Activated B cell treated with CpG ODN at 0.5 μM for 24 hours (primary cell): ENCODE results near the gene S1PR5. TPM values are rescaled to one million over a fixed set of nuclear protein-coding genes. Genes with fewer than 3 reads are reported as not detected.

Source experiments
- ATAC-seq: fragments of 200-7000 bp; cut with Tn5 transposase; one replicate; pipeline ENCODE4 v1.10.0; 2021; ENCODE audit warnings: low read depth, mild to moderate bottlenecking, moderate library complexity
- CTCF ChIA-PET: fragments of 350-600 bp; sonication (Branson Sonifier 250); formaldehyde crosslinking; loops from one replicate; lab custom pipeline; 2021; ENCODE audit warnings: antibody characterized with exemption; lab: Charles Lee
- POLR2A ChIA-PET: fragments of 350-600 bp; sonication (Branson Sonifier 250); formaldehyde crosslinking; loops from one replicate; lab custom pipeline; 2021; ENCODE audit warnings: antibody characterized with exemption; lab: Charles Lee
- DNase-seq: peaks from one replicate; pipeline ENCODE4 v3.0.0; 2022
- H3K27ac Mint-ChIP-seq: one replicate; pipeline ENCODE4 v1.8.0; 2020; ENCODE audit warnings: mixed read lengths
- H3K27me3 Mint-ChIP-seq: one replicate; pipeline ENCODE4 v1.8.0; 2021; ENCODE audit warnings: mixed read lengths
- H3K36me3 Mint-ChIP-seq: one replicate; pipeline ENCODE4 v1.8.0; 2021; ENCODE audit warnings: low read depth, mixed read lengths
- H3K4me1 Mint-ChIP-seq: one replicate; pipeline ENCODE4 v1.8.0; 2021; ENCODE audit warnings: mixed read lengths
- H3K4me3 Mint-ChIP-seq: one replicate; pipeline ENCODE4 v1.8.0; 2020; ENCODE audit warnings: mild to moderate bottlenecking, mixed read lengths
- H3K9me3 Mint-ChIP-seq: one replicate; pipeline ENCODE4 v1.8.0; 2020; ENCODE audit warnings: mixed read lengths
- intact Hi-C: fragments of 100-400 bp; cut with micrococcal nuclease; formaldehyde crosslinking; loops from one replicate; pipeline ENCODE4 v1.15.1; 2024
- total RNA-seq: library from RNA; stranded (reverse); gene quantifications from 2 replicates; pipeline ENCODE4 v1.2.3, GENCODE V29; 2022
- TF ChIP-seq, protein P1 (sequence below): fragments of 200-600 bp; IDR thresholded peaks from one replicate; pipeline ENCODE4 v1.8.0; 2022; ENCODE audit warnings: antibody characterized with exemption, mild to moderate bottlenecking

The S1PR5 gene
- total RNA-seq, 1 donor from 2014 or later: not detected

DNA sequence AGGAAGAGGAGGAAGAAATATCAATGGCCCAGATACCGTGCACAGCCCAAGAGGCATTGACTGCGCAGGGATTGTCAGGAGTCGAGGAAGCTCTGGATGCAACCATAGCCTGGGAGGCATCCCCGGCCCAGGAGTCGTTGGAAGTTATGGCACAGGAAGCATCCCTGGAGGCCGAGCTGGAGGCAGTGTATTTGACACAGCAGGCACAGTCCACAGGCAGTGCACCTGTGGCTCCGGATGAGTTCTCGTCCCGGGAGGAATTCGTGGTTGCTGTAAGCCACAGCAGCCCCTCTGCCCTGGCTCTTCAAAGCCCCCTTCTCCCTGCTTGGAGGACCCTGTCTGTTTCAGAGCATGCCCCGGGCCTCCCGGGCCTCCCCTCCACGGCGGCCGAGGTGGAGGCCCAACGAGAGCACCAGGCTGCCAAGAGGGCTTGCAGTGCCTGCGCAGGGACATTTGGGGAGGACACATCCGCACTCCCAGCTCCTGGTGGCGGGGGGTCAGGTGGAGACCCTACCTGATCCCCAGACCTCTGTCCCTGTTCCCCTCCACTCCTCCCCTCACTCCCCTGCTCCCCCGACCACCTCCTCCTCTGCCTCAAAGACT lies 50.0 kb downstream of the S1PR5 start:
- Mint-ChIP-seq H3K9me3 (no peaks in the 10 kb centered on the region), H3K4me1 (peaks cover 5% of the 10 kb centered on the region), H3K27me3 (no peaks in the 10 kb centered on the region), H3K27ac (no peak overlapping the region), H3K36me3 (no peaks in the 10 kb centered on the region), H3K4me3 (no peak overlapping the region)
- DNase-seq (no peak), ATAC-seq (no peak)
- ChIA-PET CTCF (interaction anchor here (1.1 kb wide), 2 partner anchors 11 to 51 kb away, joined by 3 read pairs; no protein-coding TSS in a partner anchor), POLR2A (no interaction called here)
- TF ChIP-seq, protein P1, sequence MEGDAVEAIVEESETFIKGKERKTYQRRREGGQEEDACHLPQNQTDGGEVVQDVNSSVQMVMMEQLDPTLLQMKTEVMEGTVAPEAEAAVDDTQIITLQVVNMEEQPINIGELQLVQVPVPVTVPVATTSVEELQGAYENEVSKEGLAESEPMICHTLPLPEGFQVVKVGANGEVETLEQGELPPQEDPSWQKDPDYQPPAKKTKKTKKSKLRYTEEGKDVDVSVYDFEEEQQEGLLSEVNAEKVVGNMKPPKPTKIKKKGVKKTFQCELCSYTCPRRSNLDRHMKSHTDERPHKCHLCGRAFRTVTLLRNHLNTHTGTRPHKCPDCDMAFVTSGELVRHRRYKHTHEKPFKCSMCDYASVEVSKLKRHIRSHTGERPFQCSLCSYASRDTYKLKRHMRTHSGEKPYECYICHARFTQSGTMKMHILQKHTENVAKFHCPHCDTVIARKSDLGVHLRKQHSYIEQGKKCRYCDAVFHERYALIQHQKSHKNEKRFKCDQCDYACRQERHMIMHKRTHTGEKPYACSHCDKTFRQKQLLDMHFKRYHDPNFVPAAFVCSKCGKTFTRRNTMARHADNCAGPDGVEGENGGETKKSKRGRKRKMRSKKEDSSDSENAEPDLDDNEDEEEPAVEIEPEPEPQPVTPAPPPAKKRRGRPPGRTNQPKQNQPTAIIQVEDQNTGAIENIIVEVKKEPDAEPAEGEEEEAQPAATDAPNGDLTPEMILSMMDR: no peak
- intact Hi-C loops: no loop called here

- Mint-ChIP-seq H3K36me3 (no peaks in the 10 kb centered on the region), H3K9me3 (no peaks in the 10 kb centered on the region), H3K27me3 (no peaks in the 10 kb centered on the region), H3K27ac (no peak overlapping the region), H3K4me1 (peaks cover 14% of the 10 kb centered on the region), H3K4me3 (no peak overlapping the region)
- ATAC-seq (no peak), DNase-seq (no peak)
- ChIA-PET POLR2A (no interaction called here), CTCF (no interaction called here)
- intact Hi-C loops: no loop called here
- TF ChIP-seq, protein P1: no peak
Observed at GRCh38 chr19:10464456-10464855, 52.8 kb downstream of the S1PR5 start.

Other genes starting within 250 kb of the S1PR5 start
- 32.6 and 37.4 TPM in 2 replicates for gene ICAM1, start 246.3 kb downstream of the S1PR5 start, total RNA-seq
- 0.71 and 0.95 TPM in 2 replicates for gene ICAM4, start 230.5 kb downstream of the S1PR5 start, total RNA-seq
- gene ICAM5, start 227.5 kb downstream of the S1PR5 start, total RNA-seq: 0.76 and 1.2 TPM in 2 replicates
- 4.5 and 5.1 TPM in 2 replicates for gene ZGLP1, start 207.6 kb downstream of the S1PR5 start, total RNA-seq
- gene FDX2, start 201.4 kb downstream of the S1PR5 start, total RNA-seq: 12.8 and 15.0 TPM in 2 replicates
- 77.0 and 80.8 TPM in 2 replicates for gene RAVER1, start 183.9 kb downstream of the S1PR5 start, total RNA-seq
- gene ICAM3, start 177.8 kb downstream of the S1PR5 start, total RNA-seq: 147 and 166 TPM in 2 replicates
- 302 and 356 TPM in 2 replicates for gene TYK2, start 136.9 kb downstream of the S1PR5 start, total RNA-seq
- 172 and 173 TPM in 2 replicates for gene CDC37, start 113.9 kb downstream of the S1PR5 start, total RNA-seq
- 6.6 and 8.6 TPM in 2 replicates for gene PDE4A, start 96.9 kb downstream of the S1PR5 start, total RNA-seq
- gene KEAP1, start 14.1 kb downstream of the S1PR5 start, total RNA-seq: 38.9 and 48.0 TPM in 2 replicates
- gene ATG4D, start 26.5 kb upstream of the S1PR5 start, total RNA-seq: 37.8 and 39.1 TPM in 2 replicates
- 44.7 and 48.1 TPM in 2 replicates for gene KRI1, start 48.6 kb upstream of the S1PR5 start, total RNA-seq
- gene CDKN2D, start 51.5 kb upstream of the S1PR5 start, total RNA-seq: 10.1 and 10.9 TPM in 2 replicates
- not detected in 2 replicates for gene AP1M2, start 69.9 kb upstream of the S1PR5 start, total RNA-seq
- gene SLC44A2, start 108.1 kb upstream of the S1PR5 start, total RNA-seq: 195 and 213 TPM in 2 replicates
- gene ILF3, start 136.9 kb upstream of the S1PR5 start, total RNA-seq: 373 and 399 TPM in 2 replicates
- 69.4 and 74.9 TPM in 2 replicates for gene QTRT1, start 184.0 kb upstream of the S1PR5 start, total RNA-seq
- gene DNM2, start 200.6 kb upstream of the S1PR5 start, total RNA-seq: 220 and 257 TPM in 2 replicates